ENCODE results near the gene DENR. TPM values are rescaled to one million over a fixed set of nuclear protein-coding genes. Genes with fewer than 3 reads are reported as not detected.
"Not testable (repeated sequence)": the region's sequence is repeated elsewhere in the genome, so short reads cannot be mapped to it uniquely, and the experiment has no call there.

The DENR gene
- total RNA-seq: 10 to 100 TPM; 50.2 to 65.9 TPM

GRCh38 chr12:122752464-122753318, at the start of gene DENR:
DENR (plus strand) TSS chr12:122752824; CDS start chr12:122753702, 878 bp downstream.
- H3K27ac Mint-ChIP-seq: peak within 1 kb of the TSS; percentile 94
- ATAC-seq: peak; percentile 96
- peak; percentile 99 for DNase-seq
- peaks cover 43% of the 10 kb centered on the region for H3K4me1 Mint-ChIP-seq
- H3K9me3 Mint-ChIP-seq (ENCODE audit: low read depth): no peaks in the 10 kb centered on the region
- peaks cover 32% of the 10 kb centered on the region for H3K36me3 Mint-ChIP-seq
- no peaks in the 10 kb centered on the region for H3K27me3 Mint-ChIP-seq
- CTCF ChIA-PET: interaction anchor here (0.6 to 2.4 kb wide), 11 partner anchors 9 to 479 kb away, joined by 3 to 11 read pairs (median 3); no protein-coding TSS in a partner anchor
- H3K4me3 Mint-ChIP-seq: peak within 1 kb of the TSS; percentile 90

GRCh38 chr12:122702890-122703611, 49.6 kb upstream of the DENR start, which contains the start of gene HCAR2:
HCAR2 (minus strand) TSS chr12:122703357; CDS start chr12:122703283, 74 bp downstream.
- H3K4me3 Mint-ChIP-seq; ATAC-seq; H3K4me1 Mint-ChIP-seq; DNase-seq; H3K27me3 Mint-ChIP-seq; H3K27ac Mint-ChIP-seq; H3K9me3 Mint-ChIP-seq (ENCODE audit: low read depth); H3K36me3 Mint-ChIP-seq; CTCF ChIA-PET: not testable (repeated sequence)

GRCh38 chr12:122703841-122704240, 48.8 kb upstream of the DENR start:
- H3K27ac Mint-ChIP-seq; H3K36me3 Mint-ChIP-seq; CTCF ChIA-PET; H3K4me1 Mint-ChIP-seq; H3K4me3 Mint-ChIP-seq; ATAC-seq; DNase-seq; H3K9me3 Mint-ChIP-seq (ENCODE audit: low read depth); H3K27me3 Mint-ChIP-seq: not testable (repeated sequence)

- not testable (repeated sequence) for H3K36me3 Mint-ChIP-seq; ATAC-seq; DNase-seq; H3K9me3 Mint-ChIP-seq (ENCODE audit: low read depth); H3K27me3 Mint-ChIP-seq; H3K4me3 Mint-ChIP-seq; H3K27ac Mint-ChIP-seq; H3K4me1 Mint-ChIP-seq
- CTCF ChIA-PET: interaction anchor here (0.6 kb wide), 1 partner anchor 364 kb away, joined by 3 read pairs; no protein-coding TSS in a partner anchor
Measured at GRCh38 chr12:122709287-122709686, 43.3 kb upstream of the DENR start.

GRCh38 chr12:122710341-122710740, 42.3 kb upstream of the DENR start:
- H3K9me3 Mint-ChIP-seq (ENCODE audit: low read depth); H3K4me3 Mint-ChIP-seq; CTCF ChIA-PET; H3K27ac Mint-ChIP-seq; DNase-seq; H3K36me3 Mint-ChIP-seq; ATAC-seq; H3K4me1 Mint-ChIP-seq: not testable (repeated sequence)
- peaks cover 13% of the 10 kb centered on the region for H3K27me3 Mint-ChIP-seq

- H3K36me3 Mint-ChIP-seq; ATAC-seq; CTCF ChIA-PET; H3K27ac Mint-ChIP-seq; H3K4me1 Mint-ChIP-seq; H3K4me3 Mint-ChIP-seq; H3K9me3 Mint-ChIP-seq (ENCODE audit: low read depth); DNase-seq: not testable (repeated sequence)
- peaks cover 13% of the 10 kb centered on the region for H3K27me3 Mint-ChIP-seq
Measured at GRCh38 chr12:122711266-122711665, 41.4 kb upstream of the DENR start.

- not testable (repeated sequence) for H3K9me3 Mint-ChIP-seq (ENCODE audit: low read depth)
Measured at GRCh38 chr12:122713491-122714188, 39.0 kb upstream of the DENR start.

GRCh38 chr12:122715211-122715610, 37.4 kb upstream of the DENR start:
- DNase-seq; CTCF ChIA-PET; H3K4me3 Mint-ChIP-seq; H3K9me3 Mint-ChIP-seq (ENCODE audit: low read depth); H3K4me1 Mint-ChIP-seq; ATAC-seq; H3K27ac Mint-ChIP-seq; H3K36me3 Mint-ChIP-seq: not testable (repeated sequence)
- H3K27me3 Mint-ChIP-seq: peaks cover 21% of the 10 kb centered on the region

More at GRCh38 chr12:122713491-122714188, 39.0 kb upstream of the DENR start:
- CTCF ChIA-PET, H3K27ac Mint-ChIP-seq, H3K4me1 Mint-ChIP-seq, ATAC-seq, H3K36me3 Mint-ChIP-seq, DNase-seq, H3K4me3 Mint-ChIP-seq: not testable (repeated sequence)
- peaks cover 19% of the 10 kb centered on the region for H3K27me3 Mint-ChIP-seq

- DNase-seq; ATAC-seq; H3K4me3 Mint-ChIP-seq; H3K9me3 Mint-ChIP-seq (ENCODE audit: low read depth); H3K27ac Mint-ChIP-seq; H3K36me3 Mint-ChIP-seq; CTCF ChIA-PET: not testable (repeated sequence)
- Mint-ChIP-seq H3K27me3 (peaks cover 16% of the 10 kb centered on the region), H3K4me1 (peaks cover 11% of the 10 kb centered on the region)
Measured at GRCh38 chr12:122716658-122717057, 36.0 kb upstream of the DENR start, which contains the start of gene HCAR3. HCAR3 (minus strand) TSS chr12:122716811; CDS start chr12:122716737, 74 bp downstream.

GRCh38 chr12:122721057-122721545, 31.5 kb upstream of the DENR start:
- DNase-seq (no peak), ATAC-seq (peak; percentile 33)
- CTCF ChIA-PET: no interaction called here

GRCh38 chr12:122722387-122722786, 30.2 kb upstream of the DENR start:
- DNase-seq (no peak), ATAC-seq (no peak)
- Mint-ChIP-seq H3K9me3 (ENCODE audit: low read depth) (no peaks in the 10 kb centered on the region), H3K36me3 (no peaks in the 10 kb centered on the region), H3K4me3 (no peak overlapping the region), H3K27ac (no peak overlapping the region), H3K4me1 (peaks cover 36% of the 10 kb centered on the region), H3K27me3 (peaks cover 9% of the 10 kb centered on the region)
- CTCF ChIA-PET: interaction anchor here (0.6 to 1.3 kb wide), 2 partner anchors 53 to 384 kb away, joined by 3 read pairs; no protein-coding TSS in a partner anchor

More at GRCh38 chr12:122721057-122721545, 31.5 kb upstream of the DENR start:
- Mint-ChIP-seq H3K4me1 (peaks cover 32% of the 10 kb centered on the region), H3K27me3 (peaks cover 11% of the 10 kb centered on the region), H3K4me3 (no peak overlapping the region), H3K9me3 (ENCODE audit: low read depth) (no peaks in the 10 kb centered on the region), H3K36me3 (no peaks in the 10 kb centered on the region), H3K27ac (peak overlapping the region; percentile 57)

GRCh38 chr12:122724641-122725243, 27.9 kb upstream of the DENR start:
- H3K9me3 Mint-ChIP-seq (ENCODE audit: low read depth): no peaks in the 10 kb centered on the region
- H3K4me3 Mint-ChIP-seq: no peak overlapping the region
- peaks cover 5% of the 10 kb centered on the region for H3K27me3 Mint-ChIP-seq
- H3K4me1 Mint-ChIP-seq: peaks cover 41% of the 10 kb centered on the region
- DNase-seq (no peak), ATAC-seq (no peak)
- no peaks in the 10 kb centered on the region for H3K36me3 Mint-ChIP-seq
- CTCF ChIA-PET: interaction anchor here (1.1 kb wide), 1 partner anchor 368 kb away, joined by 3 read pairs; no protein-coding TSS in a partner anchor
- no peak overlapping the region for H3K27ac Mint-ChIP-seq

Measured in activated CD8-positive, alpha-beta memory T cell treated with anti-CD3 and anti-CD28 coated beads, Interleukin-2, amount 10 ng/mL, durations not matched to agents 7 days and 5 days (primary cell).